OCI-LY3 (cell line): ENCODE measurements around the gene KRT81.

ENCODE experiments used
- EZH2phosphoT487 ChIP-seq: fragments of 200-600 bp; shearing (Covaris generic); IDR thresholded peaks from 2 replicates; pipeline ENCODE4 v1.6.1; 2018; ENCODE audit warnings: antibody characterized with exemption, mixed run types, low read depth
- TF ChIP-seq, protein P1 (sequence below): fragments of 200-600, 300-600 bp; sonication (generic); IDR thresholded peaks from 2 replicates; pipeline ENCODE4 v1.5.1; 2014; ENCODE audit warnings: antibody characterized with exemption, low read length, low read depth

DNA sequence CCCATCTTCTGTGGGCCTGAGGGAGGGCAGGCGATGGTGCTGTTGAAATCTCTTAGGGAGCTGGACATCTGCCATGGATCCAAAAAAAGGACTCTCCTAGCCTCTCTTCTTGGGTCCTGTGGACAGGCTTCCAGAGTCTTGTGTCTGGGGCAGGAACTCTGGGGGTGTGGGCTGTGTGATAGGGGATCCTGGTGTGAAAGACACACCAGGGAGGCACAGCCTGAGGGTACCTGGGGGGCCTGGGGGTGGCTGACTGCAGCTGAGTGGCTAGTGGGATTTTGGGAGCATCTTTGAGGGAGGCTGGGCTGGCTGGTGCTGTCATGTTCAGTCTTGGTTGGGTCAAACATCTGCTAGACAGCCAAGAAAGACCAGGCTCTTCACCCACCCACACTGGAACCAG lies 31.7 kb upstream of the KRT81 start:
- TF ChIP-seq, protein P1, sequence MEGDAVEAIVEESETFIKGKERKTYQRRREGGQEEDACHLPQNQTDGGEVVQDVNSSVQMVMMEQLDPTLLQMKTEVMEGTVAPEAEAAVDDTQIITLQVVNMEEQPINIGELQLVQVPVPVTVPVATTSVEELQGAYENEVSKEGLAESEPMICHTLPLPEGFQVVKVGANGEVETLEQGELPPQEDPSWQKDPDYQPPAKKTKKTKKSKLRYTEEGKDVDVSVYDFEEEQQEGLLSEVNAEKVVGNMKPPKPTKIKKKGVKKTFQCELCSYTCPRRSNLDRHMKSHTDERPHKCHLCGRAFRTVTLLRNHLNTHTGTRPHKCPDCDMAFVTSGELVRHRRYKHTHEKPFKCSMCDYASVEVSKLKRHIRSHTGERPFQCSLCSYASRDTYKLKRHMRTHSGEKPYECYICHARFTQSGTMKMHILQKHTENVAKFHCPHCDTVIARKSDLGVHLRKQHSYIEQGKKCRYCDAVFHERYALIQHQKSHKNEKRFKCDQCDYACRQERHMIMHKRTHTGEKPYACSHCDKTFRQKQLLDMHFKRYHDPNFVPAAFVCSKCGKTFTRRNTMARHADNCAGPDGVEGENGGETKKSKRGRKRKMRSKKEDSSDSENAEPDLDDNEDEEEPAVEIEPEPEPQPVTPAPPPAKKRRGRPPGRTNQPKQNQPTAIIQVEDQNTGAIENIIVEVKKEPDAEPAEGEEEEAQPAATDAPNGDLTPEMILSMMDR, result no peak
- no peak for TF ChIP-seq EZH2phosphoT487
